LNCaP clone FGC (cell line): ENCODE results near the gene TIGAR.

Source experiments
- DNase-seq: peaks from one replicate; pipeline ENCODE4 v3.0.0-alpha.2; 2011; ENCODE audit warnings: low read depth
- H3K4me3 ChIP-seq: 2 replicates; pipeline ENCODE4 v1.5.1; 2011; ENCODE audit warnings: mild to moderate bottlenecking, low read depth, low read length, control low read depth
- CTCF ChIP-seq: IDR thresholded peaks from 2 replicates; pipeline ENCODE4 v1.5.1; 2012; ENCODE audit warnings: mild to moderate bottlenecking; ENCODE audit not compliant: control insufficient read depth, insufficient read depth; ENCODE audit errors: extremely low read depth

The TIGAR gene

GRCh38 chr12:4296751-4297150, 24.3 kb upstream of the TIGAR start:
- no peak for DNase-seq
- no peak overlapping the region for H3K4me3 ChIP-seq
- no peak for TF ChIP-seq CTCF

GRCh38 chr12:4297617-4298016, 23.4 kb upstream of the TIGAR start:
- TF ChIP-seq CTCF: no peak
- no peak overlapping the region for H3K4me3 ChIP-seq
- DNase-seq: no peak

- no peak for TF ChIP-seq CTCF
- no peak overlapping the region for H3K4me3 ChIP-seq
Measured at GRCh38 chr12:4300883-4301282, 20.1 kb upstream of the TIGAR start.

GRCh38 chr12:4301932-4302501, 19.0 kb upstream of the TIGAR start:
- H3K4me3 ChIP-seq: no peak overlapping the region
- no peak for DNase-seq
- no peak for TF ChIP-seq CTCF

More at GRCh38 chr12:4300883-4301282, 20.1 kb upstream of the TIGAR start:
- DNase-seq: no peak

- TF ChIP-seq CTCF: no peak
- no peak overlapping the region for H3K4me3 ChIP-seq
- no peak for DNase-seq
Measured at GRCh38 chr12:4302881-4303280, 18.1 kb upstream of the TIGAR start.

- TF ChIP-seq CTCF: no peak
- no peak for DNase-seq
- H3K4me3 ChIP-seq: no peak overlapping the region
Measured at GRCh38 chr12:4303750-4304149, 17.3 kb upstream of the TIGAR start.
